Immature natural killer cell (primary cell): ENCODE data around the gene DAPK1. TPM values are rescaled to one million over a fixed set of nuclear protein-coding genes. Genes with fewer than 3 reads are reported as not detected.

Source experiments
- DNase-seq, 3 donors: peaks; one replicate each; pipeline ENCODE4 v3.0.0; 2022; ENCODE audit warnings: mixed read lengths in 1 of 3
- H3K27ac Mint-ChIP-seq, 6 donors: one replicate each; pipeline ENCODE4 v1.8.0; 2020; ENCODE audit warnings: mixed read lengths in 6 of 6, mild to moderate bottlenecking in 5 of 6, inconsistent platforms in 4 of 6, moderate library complexity in 3 of 6
- H3K27me3 Mint-ChIP-seq, 3 donors: one replicate each; pipeline ENCODE4 v1.8.0; 2020 to 2021; ENCODE audit warnings: low read depth in 3 of 3, mild to moderate bottlenecking in 3 of 3, mixed read lengths in 3 of 3, moderate library complexity in 3 of 3, inconsistent platforms in 1 of 3
- H3K36me3 Mint-ChIP-seq, 3 donors: one replicate each; pipeline ENCODE4 v1.8.0; 2020; ENCODE audit warnings: mixed read lengths in 3 of 3, inconsistent platforms in 2 of 3, mild to moderate bottlenecking in 2 of 3
- H3K4me1 Mint-ChIP-seq, 2 donors: one replicate each; pipeline ENCODE4 v1.8.0; 2020; ENCODE audit warnings: inconsistent platforms in 2 of 2, mild to moderate bottlenecking in 2 of 2, mixed read lengths in 2 of 2, moderate library complexity in 1 of 2
- H3K4me3 Mint-ChIP-seq, 5 donors: one replicate each; pipeline ENCODE4 v1.8.0; 2020; ENCODE audit warnings: mild to moderate bottlenecking in 5 of 5, mixed read lengths in 5 of 5, inconsistent platforms in 3 of 5, moderate library complexity in 3 of 5
- H3K9me3 Mint-ChIP-seq, 6 donors: one replicate each; pipeline ENCODE4 v1.8.0; 2020; ENCODE audit warnings: mild to moderate bottlenecking in 6 of 6, mixed read lengths in 6 of 6, inconsistent platforms in 4 of 6, moderate library complexity in 3 of 6
- polyA plus RNA-seq, 3 donors: library from polyadenylated mRNA; unstranded; fragments of 300-500 nt; fragmentation: Illumina TruSeq; gene quantifications; one replicate each; pipeline ENCODE4 v1.2.3, GENCODE V29; 2021

The DAPK1 gene
- polyA plus RNA-seq, 3 donors from 2014 or later: 0.82 to 1.3 TPM; not detected in 1

GRCh38 chr9:87564791-87565241, 67.1 kb downstream of the DAPK1 start:
- DNase-seq: no peak
- H3K4me3 Mint-ChIP-seq: no peak overlapping the region
- H3K9me3 Mint-ChIP-seq: no peaks in the 10 kb centered on the region
- H3K36me3 Mint-ChIP-seq: peaks cover 0 to 4% (median 0%) of the 10 kb centered on the region in 3 donors
- H3K27ac Mint-ChIP-seq: no peak overlapping the region
- H3K4me1 Mint-ChIP-seq: no peaks in the 10 kb centered on the region
- peaks cover 0 to 2% (median 0%) of the 10 kb centered on the region in 3 donors for H3K27me3 Mint-ChIP-seq

- H3K36me3 Mint-ChIP-seq: peaks cover 0 to 4% (median 0%) of the 10 kb centered on the region in 3 donors
- H3K27me3 Mint-ChIP-seq: peaks cover 0 to 7% (median 0%) of the 10 kb centered on the region in 3 donors
- DNase-seq: no peak
- no peaks in the 10 kb centered on the region for H3K9me3 Mint-ChIP-seq
- no peak overlapping the region for H3K27ac Mint-ChIP-seq
- H3K4me1 Mint-ChIP-seq: no peaks in the 10 kb centered on the region
- no peak overlapping the region for H3K4me3 Mint-ChIP-seq
Measured at GRCh38 chr9:87567001-87567400, 69.3 kb downstream of the DAPK1 start.

GRCh38 chr9:87567571-87567970, 69.9 kb downstream of the DAPK1 start:
- H3K36me3 Mint-ChIP-seq: peaks cover 0 to 4% (median 0%) of the 10 kb centered on the region in 3 donors
- DNase-seq: no peak
- H3K4me3 Mint-ChIP-seq: no peak overlapping the region
- H3K4me1 Mint-ChIP-seq: no peaks in the 10 kb centered on the region
- no peaks in the 10 kb centered on the region for H3K9me3 Mint-ChIP-seq
- H3K27me3 Mint-ChIP-seq: peaks cover 0 to 7% (median 0%) of the 10 kb centered on the region in 3 donors
- no peak overlapping the region for H3K27ac Mint-ChIP-seq

- H3K4me3 Mint-ChIP-seq: no peak overlapping the region
- no peaks in the 10 kb centered on the region for H3K4me1 Mint-ChIP-seq
- H3K36me3 Mint-ChIP-seq: peaks cover 0 to 4% (median 0%) of the 10 kb centered on the region in 3 donors
- H3K9me3 Mint-ChIP-seq: no peaks in the 10 kb centered on the region
- no peak overlapping the region for H3K27ac Mint-ChIP-seq
- peaks cover 0 to 7% (median 0%) of the 10 kb centered on the region in 3 donors for H3K27me3 Mint-ChIP-seq
- DNase-seq: no peak
Measured at GRCh38 chr9:87567983-87568382, 70.3 kb downstream of the DAPK1 start.

GRCh38 chr9:87568401-87568800, 70.7 kb downstream of the DAPK1 start:
- no peak overlapping the region for H3K4me3 Mint-ChIP-seq
- peaks cover 0 to 4% (median 0%) of the 10 kb centered on the region in 3 donors for H3K36me3 Mint-ChIP-seq
- no peaks in the 10 kb centered on the region for H3K9me3 Mint-ChIP-seq
- no peaks in the 10 kb centered on the region for H3K4me1 Mint-ChIP-seq
- H3K27me3 Mint-ChIP-seq: peaks cover 0 to 7% (median 0%) of the 10 kb centered on the region in 3 donors
- DNase-seq: no peak
- H3K27ac Mint-ChIP-seq: no peak overlapping the region

GRCh38 chr9:87569008-87569509, 71.4 kb downstream of the DAPK1 start:
- no peaks in the 10 kb centered on the region for H3K4me1 Mint-ChIP-seq
- peaks cover 0 to 2% (median 0%) of the 10 kb centered on the region in 3 donors for H3K36me3 Mint-ChIP-seq
- DNase-seq: no peak
- H3K27ac Mint-ChIP-seq: no peak overlapping the region
- H3K9me3 Mint-ChIP-seq: no peaks in the 10 kb centered on the region
- no peak overlapping the region for H3K4me3 Mint-ChIP-seq
- peaks cover 0 to 7% (median 0%) of the 10 kb centered on the region in 3 donors for H3K27me3 Mint-ChIP-seq

- Mint-ChIP-seq H3K9me3 (no peaks in the 10 kb centered on the region), H3K36me3 (no peaks in the 10 kb centered on the region), H3K27ac (no peak overlapping the region), H3K27me3 (peaks cover 0 to 7% (median 0%) of the 10 kb centered on the region in 3 donors), H3K4me3 (no peak overlapping the region), H3K4me1 (no peaks in the 10 kb centered on the region)
- no peak for DNase-seq
Measured at GRCh38 chr9:87569518-87569917, 71.9 kb downstream of the DAPK1 start.

- Mint-ChIP-seq H3K36me3 (no peaks in the 10 kb centered on the region), H3K27ac (no peak overlapping the region), H3K9me3 (no peaks in the 10 kb centered on the region), H3K4me3 (no peak overlapping the region), H3K27me3 (peaks cover 0 to 7% (median 0%) of the 10 kb centered on the region in 3 donors), H3K4me1 (no peaks in the 10 kb centered on the region)
- no peak for DNase-seq
Measured at GRCh38 chr9:87570000-87570908, 72.6 kb downstream of the DAPK1 start.

GRCh38 chr9:87572719-87573118, 75.1 kb downstream of the DAPK1 start:
- Mint-ChIP-seq H3K9me3 (no peaks in the 10 kb centered on the region), H3K27ac (no peak overlapping the region), H3K4me3 (no peak overlapping the region), H3K36me3 (no peaks in the 10 kb centered on the region), H3K27me3 (peaks cover 0 to 10% (median 0%) of the 10 kb centered on the region in 3 donors), H3K4me1 (no peaks in the 10 kb centered on the region)
- DNase-seq: no peak

GRCh38 chr9:87573841-87574342, 76.2 kb downstream of the DAPK1 start:
- no peaks in the 10 kb centered on the region for H3K4me1 Mint-ChIP-seq
- no peaks in the 10 kb centered on the region for H3K36me3 Mint-ChIP-seq
- no peak overlapping the region for H3K4me3 Mint-ChIP-seq
- no peak overlapping the region for H3K27ac Mint-ChIP-seq
- DNase-seq: no peak
- no peaks in the 10 kb centered on the region for H3K9me3 Mint-ChIP-seq
- peaks cover 0 to 10% (median 0%) of the 10 kb centered on the region in 3 donors for H3K27me3 Mint-ChIP-seq

- H3K4me1 Mint-ChIP-seq: no peaks in the 10 kb centered on the region
- H3K27me3 Mint-ChIP-seq: peaks cover 0 to 4% (median 0%) of the 10 kb centered on the region in 3 donors
- no peaks in the 10 kb centered on the region for H3K36me3 Mint-ChIP-seq
- no peak overlapping the region for H3K27ac Mint-ChIP-seq
- H3K4me3 Mint-ChIP-seq: no peak overlapping the region
- no peaks in the 10 kb centered on the region for H3K9me3 Mint-ChIP-seq
- no peak for DNase-seq
Measured at GRCh38 chr9:87577746-87578145, 80.1 kb downstream of the DAPK1 start.

- H3K27ac Mint-ChIP-seq: no peak overlapping the region
- H3K9me3 Mint-ChIP-seq: no peaks in the 10 kb centered on the region
- no peaks in the 10 kb centered on the region for H3K4me1 Mint-ChIP-seq
- no peak for DNase-seq
- H3K27me3 Mint-ChIP-seq: peaks cover 0 to 4% (median 0%) of the 10 kb centered on the region in 3 donors
- H3K4me3 Mint-ChIP-seq: no peak overlapping the region
- H3K36me3 Mint-ChIP-seq: no peaks in the 10 kb centered on the region
Measured at GRCh38 chr9:87578625-87579024, 81.0 kb downstream of the DAPK1 start.

GRCh38 chr9:87579781-87580541, 82.3 kb downstream of the DAPK1 start:
- Mint-ChIP-seq H3K27ac (no peak overlapping the region), H3K27me3 (peaks cover 0 to 4% (median 0%) of the 10 kb centered on the region in 3 donors), H3K9me3 (no peaks in the 10 kb centered on the region), H3K4me1 (no peaks in the 10 kb centered on the region), H3K36me3 (no peaks in the 10 kb centered on the region), H3K4me3 (no peak overlapping the region)
- no peak for DNase-seq
